ENCODE data around the gene KCNG2.
"Not testable (repeated sequence)": the region's sequence is repeated elsewhere in the genome, so short reads cannot be mapped to it uniquely, and the experiment has no call there.

The KCNG2 gene, protein sequence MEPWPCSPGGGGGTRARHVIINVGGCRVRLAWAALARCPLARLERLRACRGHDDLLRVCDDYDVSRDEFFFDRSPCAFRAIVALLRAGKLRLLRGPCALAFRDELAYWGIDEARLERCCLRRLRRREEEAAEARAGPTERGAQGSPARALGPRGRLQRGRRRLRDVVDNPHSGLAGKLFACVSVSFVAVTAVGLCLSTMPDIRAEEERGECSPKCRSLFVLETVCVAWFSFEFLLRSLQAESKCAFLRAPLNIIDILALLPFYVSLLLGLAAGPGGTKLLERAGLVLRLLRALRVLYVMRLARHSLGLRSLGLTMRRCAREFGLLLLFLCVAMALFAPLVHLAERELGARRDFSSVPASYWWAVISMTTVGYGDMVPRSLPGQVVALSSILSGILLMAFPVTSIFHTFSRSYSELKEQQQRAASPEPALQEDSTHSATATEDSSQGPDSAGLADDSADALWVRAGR

GRCh38 chr18:79797518-79798345 lies at the start of gene KCNG2:
TSS of gene KCNG2 (plus strand) at chr18:79797938. CDS start at chr18:79863668, 65,730 bp downstream.
- Histone ChIP-seq H3K27ac (no peak within 1 kb of the TSS), H3K9me3 (no peaks in the 10 kb centered on the region), H3K36me3 (no peaks in the 10 kb centered on the region), H3K4me2 (peak within 1 kb of the TSS; percentile 100), H4K20me1 (peaks cover 37% of the 10 kb centered on the region), H3K4me1 (peaks cover 53% of the 10 kb centered on the region), H3K4me3 (peak within 1 kb of the TSS; percentile 64), H3K27me3 (peaks cover 91% of the 10 kb centered on the region), H3K9ac (0 out of 2 replicates have a peak within 1 kb of the TSS, but pooled peaks have one; percentile 29)
- no peak for TF ChIP-seq Cebpa-rat (IDR thresholded peaks at IDR 0.05)

GRCh38 chr18:79748321-79749180 lies 49.2 kb upstream of the KCNG2 start:
- Histone ChIP-seq H3K9ac (no peak overlapping the region), H3K4me1 (no peaks in the 10 kb centered on the region; the same call in 1 of the 2 replicates), H3K36me3 (peaks cover 65% of the 10 kb centered on the region), H3K4me2 (no peak overlapping the region), H3K9me3 (no peaks in the 10 kb centered on the region; the same call in 1 of the 2 replicates), H4K20me1 (peaks cover 81% of the 10 kb centered on the region), H3K4me3 (no peak overlapping the region), H3K27me3 (peaks cover 10% of the 10 kb centered on the region), H3K27ac (no peak overlapping the region)
- TF ChIP-seq Cebpa-rat (IDR thresholded peaks at IDR 0.05), result no peak

DNA sequence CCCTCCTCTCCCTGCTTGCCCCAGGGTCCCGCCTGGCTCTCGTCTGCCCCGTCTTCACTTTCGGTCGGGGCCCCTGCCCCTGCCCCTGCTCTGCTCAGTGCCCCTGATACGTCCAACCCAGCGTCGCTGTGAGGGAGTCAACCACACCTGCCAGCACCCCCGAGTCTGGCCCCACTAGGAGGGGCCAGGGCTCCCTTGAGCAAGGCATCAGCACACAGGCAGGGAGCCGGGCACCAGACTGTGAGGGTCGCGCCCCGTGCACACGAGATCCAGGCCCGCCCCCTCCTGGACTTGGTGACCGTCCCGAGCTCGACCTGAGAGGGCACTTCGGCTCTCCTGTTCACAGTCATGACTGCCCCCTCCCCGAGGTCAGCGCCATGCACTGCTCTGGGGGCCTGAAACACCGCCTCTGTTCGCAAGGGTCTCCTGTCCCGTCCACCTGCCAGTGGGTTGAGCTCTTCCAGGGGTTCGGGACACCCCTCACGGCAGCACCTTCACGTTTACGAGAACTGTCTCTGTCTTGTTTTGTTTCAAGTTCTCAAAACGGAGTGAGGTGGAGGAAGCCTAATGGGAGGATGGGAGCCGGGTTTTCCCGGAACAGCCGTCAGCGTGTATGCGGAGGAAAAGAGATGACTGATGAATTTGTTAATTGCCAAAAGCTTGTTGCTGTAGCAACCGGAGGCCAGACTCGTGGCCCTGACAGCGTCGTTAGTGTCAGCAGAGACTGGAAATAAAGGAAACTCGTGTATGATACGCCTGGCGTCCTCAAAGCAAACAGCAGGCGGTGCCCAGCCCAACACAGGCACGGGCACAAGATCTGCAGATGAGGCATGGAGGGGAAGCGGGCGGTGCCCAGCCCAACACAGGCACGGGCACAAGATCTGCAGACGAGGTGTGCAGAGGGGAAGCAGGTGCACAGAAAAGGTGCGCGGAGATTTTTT lies 48.2 kb upstream of the KCNG2 start:
- H3K4me3 ChIP-seq, result no peak overlapping the region
- H3K9ac ChIP-seq, result no peak overlapping the region
- H3K9me3 ChIP-seq, result no peaks in the 10 kb centered on the region; the same call in 1 of the 2 replicates
- peaks cover 65% of the 10 kb centered on the region for H3K36me3 ChIP-seq
- peaks cover 78% of the 10 kb centered on the region for H4K20me1 ChIP-seq
- H3K27ac ChIP-seq, result no peak overlapping the region
- no peak overlapping the region; the same call in 1 of the 2 replicates for H3K4me2 ChIP-seq
- TF ChIP-seq Cebpa-rat (IDR thresholded peaks at IDR 0.05), result no peak
- H3K4me1 ChIP-seq, result no peaks in the 10 kb centered on the region; the same call in 1 of the 2 replicates
- H3K27me3 ChIP-seq, result peaks cover 2% of the 10 kb centered on the region; the same call in 1 of the 2 replicates

DNA sequence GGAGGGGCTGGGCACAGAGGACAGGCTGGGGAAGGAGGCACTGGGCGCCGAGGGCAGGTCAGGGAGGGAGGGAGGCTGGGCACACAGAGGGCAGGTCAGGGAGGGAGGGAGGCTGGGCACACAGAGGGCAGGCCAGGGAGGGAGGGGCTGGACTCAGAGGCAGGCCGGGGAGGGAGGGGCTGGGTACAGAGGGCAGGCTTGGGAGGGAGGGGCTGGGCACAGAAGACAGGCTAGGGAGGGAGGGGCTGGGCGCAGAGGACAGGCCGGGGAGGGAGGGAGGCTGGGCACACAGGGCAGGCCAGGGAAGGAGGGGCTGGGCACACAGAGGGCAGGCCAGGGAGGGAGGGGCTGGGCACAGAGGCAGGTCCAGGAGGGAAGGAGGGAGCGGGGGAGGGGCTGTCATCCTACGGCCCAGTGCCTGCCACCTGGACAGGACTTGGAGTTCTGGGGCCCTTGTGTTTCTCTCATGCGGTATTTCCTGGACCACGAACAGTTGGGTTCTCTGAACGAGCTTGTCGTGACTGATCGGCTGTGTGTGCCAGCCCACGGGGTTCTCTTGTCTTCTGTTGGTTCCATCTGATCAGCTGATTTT lies 46.7 kb upstream of the KCNG2 start:
- no peaks in the 10 kb centered on the region for H3K9me3 ChIP-seq
- H3K27ac ChIP-seq, result no peak overlapping the region
- H3K9ac ChIP-seq, result no peak overlapping the region
- peaks cover 75% of the 10 kb centered on the region for H3K36me3 ChIP-seq
- no peaks in the 10 kb centered on the region for H3K27me3 ChIP-seq
- H3K4me2 ChIP-seq, result no peak overlapping the region
- no peaks in the 10 kb centered on the region; the same call in 1 of the 2 replicates for H3K4me1 ChIP-seq
- TF ChIP-seq Cebpa-rat (IDR thresholded peaks at IDR 0.05), result no peak
- H4K20me1 ChIP-seq, result peaks cover 78% of the 10 kb centered on the region
- no peak overlapping the region for H3K4me3 ChIP-seq

GRCh38 chr18:79751918-79752578 lies 45.7 kb upstream of the KCNG2 start:
- H3K4me3 ChIP-seq, H3K4me1 ChIP-seq, H3K9ac ChIP-seq, H3K4me2 ChIP-seq, H3K27me3 ChIP-seq, H3K9me3 ChIP-seq, H3K27ac ChIP-seq: not testable (repeated sequence)
- Histone ChIP-seq H4K20me1 (peaks cover 70% of the 10 kb centered on the region), H3K36me3 (peaks cover 69% of the 10 kb centered on the region)

DNA sequence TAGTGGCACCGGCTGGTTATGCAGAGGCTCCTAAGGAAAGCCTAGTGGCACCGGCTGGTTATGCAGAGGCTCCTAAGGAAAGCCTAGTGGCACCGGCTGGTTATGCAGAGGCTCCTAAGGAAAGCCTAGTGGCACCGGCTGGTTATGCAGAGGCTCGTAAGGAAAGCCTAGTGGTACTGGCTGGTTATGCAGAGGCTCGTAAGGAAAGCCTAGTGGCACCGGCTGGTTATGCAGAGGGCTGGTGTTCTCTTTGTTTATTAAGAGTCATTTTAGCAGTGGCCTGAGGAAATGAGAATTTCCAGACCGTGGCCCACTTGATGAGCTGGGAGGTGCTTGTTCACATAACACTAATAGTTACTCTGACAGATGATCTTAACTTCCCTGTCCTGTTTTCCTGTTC lies 44.8 kb upstream of the KCNG2 start:
- not testable (repeated sequence) for H3K27me3 ChIP-seq, H3K9ac ChIP-seq, H3K27ac ChIP-seq, H3K9me3 ChIP-seq, H3K4me3 ChIP-seq, H3K4me1 ChIP-seq, H3K4me2 ChIP-seq
- H3K36me3 ChIP-seq, result peaks cover 60% of the 10 kb centered on the region
- H4K20me1 ChIP-seq, result peaks cover 61% of the 10 kb centered on the region

GRCh38 chr18:79753391-79753851 lies 44.3 kb upstream of the KCNG2 start:
- no peak for TF ChIP-seq Cebpa-rat (IDR thresholded peaks at IDR 0.05)
- H3K27me3 ChIP-seq, result no peaks in the 10 kb centered on the region
- no peak overlapping the region for H3K4me2 ChIP-seq
- H3K9ac ChIP-seq, result no peak overlapping the region
- no peaks in the 10 kb centered on the region; the same call in 1 of the 2 replicates for H3K4me1 ChIP-seq
- peaks cover 56% of the 10 kb centered on the region for H4K20me1 ChIP-seq
- peaks cover 55% of the 10 kb centered on the region for H3K36me3 ChIP-seq
- no peak overlapping the region for H3K27ac ChIP-seq
- no peak overlapping the region for H3K4me3 ChIP-seq
- H3K9me3 ChIP-seq, result no peaks in the 10 kb centered on the region

All from BLaER1 (cell line).